ENCODE results near the gene MRTFA.

GRCh38 chr22:40661671-40662070 is 25.2 kb upstream of the MRTFA start:
- TF ChIP-seq CTCF (IDR thresholded peaks at IDR 0.05) (no peak), ZFX (IDR thresholded peaks at IDR 0.05; ENCODE audit: borderline replicate concordance) (no peak)

All from 22Rv1 (cell line).